ENCODE results near the gene AK2. TPM values are rescaled to one million over a fixed set of nuclear protein-coding genes. Genes with fewer than 3 reads are reported as not detected.

The AK2 gene
- total RNA-seq, 3 donors from 2014 or later = 124 to 483 (median 280) TPM

DNA sequence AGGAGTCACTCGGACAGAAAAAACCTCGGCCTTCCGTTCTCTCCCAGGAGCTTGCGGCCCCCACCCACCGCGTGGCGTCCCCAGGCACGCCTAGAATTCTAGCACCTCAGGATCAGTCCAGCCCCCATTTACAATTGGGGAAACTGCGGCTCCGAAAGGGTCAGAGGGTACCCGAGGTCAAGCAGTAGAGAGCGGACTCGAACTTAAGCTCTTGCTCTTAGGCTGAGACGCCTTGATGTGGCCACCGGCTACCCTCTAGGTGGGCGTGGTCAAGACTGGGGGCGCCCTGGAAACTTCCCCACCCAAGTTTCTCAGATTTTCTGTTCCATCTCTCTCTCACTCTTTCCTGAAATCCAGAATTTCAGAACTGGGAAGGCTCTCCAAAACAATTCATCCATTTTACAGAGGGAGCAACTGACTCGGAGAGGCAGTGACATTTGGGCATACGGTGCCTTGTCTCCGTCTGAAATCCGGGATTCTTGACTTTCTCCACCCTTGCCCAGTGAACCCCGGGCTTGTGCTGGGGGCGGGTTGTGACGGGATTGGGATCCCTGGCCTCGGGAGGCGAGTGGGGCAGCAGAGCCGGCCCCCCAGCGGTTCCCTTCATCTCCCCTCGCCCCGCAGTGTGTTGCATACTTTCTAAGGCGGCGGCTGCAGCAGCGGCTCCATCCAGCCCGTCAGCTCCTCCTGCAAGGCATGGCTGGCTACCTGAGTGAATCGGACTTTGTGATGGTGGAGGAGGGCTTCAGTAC lies 45.0 kb upstream of the AK2 start:
- Histone ChIP-seq H3K4me1 (peaks cover 0 to 4% of the 10 kb centered on the region in 2 donors), H3K9me3 (no peaks in the 10 kb centered on the region), H3K4me3 (peak overlapping the region; percentile 67 to 92 (median 80)), H3K27me3 (no peaks in the 10 kb centered on the region), H3K27ac (peak overlapping the region in 1 of 2 donors; percentile 71), H3K36me3 (no peaks in the 10 kb centered on the region)
- no peak for DNase-seq (ENCODE audit: low spot score in 2 of 2)
- intact Hi-C loops (cut with DNase I; ENCODE audit: low total_unique reads) = no loop called here
- TF ChIP-seq, protein P1, sequence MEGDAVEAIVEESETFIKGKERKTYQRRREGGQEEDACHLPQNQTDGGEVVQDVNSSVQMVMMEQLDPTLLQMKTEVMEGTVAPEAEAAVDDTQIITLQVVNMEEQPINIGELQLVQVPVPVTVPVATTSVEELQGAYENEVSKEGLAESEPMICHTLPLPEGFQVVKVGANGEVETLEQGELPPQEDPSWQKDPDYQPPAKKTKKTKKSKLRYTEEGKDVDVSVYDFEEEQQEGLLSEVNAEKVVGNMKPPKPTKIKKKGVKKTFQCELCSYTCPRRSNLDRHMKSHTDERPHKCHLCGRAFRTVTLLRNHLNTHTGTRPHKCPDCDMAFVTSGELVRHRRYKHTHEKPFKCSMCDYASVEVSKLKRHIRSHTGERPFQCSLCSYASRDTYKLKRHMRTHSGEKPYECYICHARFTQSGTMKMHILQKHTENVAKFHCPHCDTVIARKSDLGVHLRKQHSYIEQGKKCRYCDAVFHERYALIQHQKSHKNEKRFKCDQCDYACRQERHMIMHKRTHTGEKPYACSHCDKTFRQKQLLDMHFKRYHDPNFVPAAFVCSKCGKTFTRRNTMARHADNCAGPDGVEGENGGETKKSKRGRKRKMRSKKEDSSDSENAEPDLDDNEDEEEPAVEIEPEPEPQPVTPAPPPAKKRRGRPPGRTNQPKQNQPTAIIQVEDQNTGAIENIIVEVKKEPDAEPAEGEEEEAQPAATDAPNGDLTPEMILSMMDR (IDR thresholded peaks at IDR 0.05) = no peak

DNA sequence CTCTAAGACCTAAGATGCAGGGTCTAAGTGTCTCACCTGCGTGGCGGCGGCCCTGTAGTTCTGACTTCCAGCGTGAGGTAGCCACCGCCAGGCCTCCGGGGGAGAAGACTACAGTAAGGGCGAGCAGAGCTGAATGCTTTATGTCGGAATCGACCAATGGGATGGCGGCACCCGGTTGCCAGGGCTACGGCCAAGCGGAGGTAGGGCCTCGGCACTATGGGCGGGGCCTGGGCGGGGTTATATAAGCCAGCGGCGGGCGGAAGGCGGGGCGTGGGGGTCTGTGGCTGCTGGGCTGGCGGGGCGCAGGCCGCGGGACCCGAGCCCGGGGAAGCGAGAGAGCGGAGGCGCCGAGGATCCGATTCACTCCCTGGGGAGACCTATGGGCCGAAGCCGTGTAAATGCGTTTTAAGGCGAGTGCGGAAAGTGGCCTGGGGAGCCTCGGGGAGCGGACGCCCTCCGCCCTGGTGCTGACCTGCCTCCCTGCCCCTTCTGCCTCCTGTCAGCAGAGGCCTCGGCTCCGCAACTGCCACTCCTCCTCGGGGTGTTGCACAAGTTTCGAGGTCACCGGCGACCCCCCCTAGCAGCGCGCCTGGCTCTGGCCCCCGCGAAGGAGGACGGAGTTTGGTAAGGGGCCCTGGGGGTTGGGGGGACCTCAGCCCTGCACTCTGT lies 44.3 kb upstream of the AK2 start, which contains the start of gene AZIN2:
Gene AZIN2 (plus strand): TSS at position 269 of the 669 bp plus-strand sequence. CDS start 1,097 bp downstream, outside the sequence.
- Histone ChIP-seq H3K4me1 (peaks cover 0 to 4% of the 10 kb centered on the region in 2 donors), H3K27me3 (no peaks in the 10 kb centered on the region), H3K27ac (peak within 1 kb of the TSS; percentile 70 to 71), H3K36me3 (no peaks in the 10 kb centered on the region), H3K4me3 (peak within 1 kb of the TSS; percentile 67 to 92 (median 80)), H3K9me3 (no peaks in the 10 kb centered on the region)
- intact Hi-C loops (cut with DNase I; ENCODE audit: low total_unique reads) = no loop called here
- peak in 2 of 3 donors; percentile 41 to 72 for TF ChIP-seq POLR2AphosphoS5 (IDR thresholded peaks at IDR 0.05)
- peak; percentile 51 for TF ChIP-seq POLR2A (IDR thresholded peaks at IDR 0.05)
- TF ChIP-seq, protein P1 (IDR thresholded peaks at IDR 0.05) = no peak
- DNase-seq (ENCODE audit: low spot score in 2 of 2) = peak; percentile 97 to 99

DNA sequence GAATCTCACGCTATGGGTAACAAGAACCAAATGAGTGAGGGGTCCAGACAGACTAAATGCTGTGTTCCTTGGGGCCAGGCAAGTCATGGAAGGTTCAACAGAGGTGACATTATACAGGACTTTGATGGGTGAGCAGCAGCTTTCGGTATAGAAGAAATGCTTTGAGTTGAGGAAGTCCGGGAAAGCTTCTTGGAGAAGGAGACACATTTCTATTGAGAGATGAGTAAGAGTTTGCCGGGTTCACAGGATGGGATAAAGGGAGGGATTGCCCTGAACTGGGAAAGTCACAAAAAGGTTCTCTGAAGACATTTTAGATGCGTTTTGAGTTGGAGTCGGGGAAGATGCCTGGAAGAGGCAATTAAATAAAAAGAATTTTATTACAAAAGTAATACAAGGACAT lies 43.7 kb upstream of the AK2 start:
- intact Hi-C loops (cut with DNase I; ENCODE audit: low total_unique reads) = no loop called here

DNA sequence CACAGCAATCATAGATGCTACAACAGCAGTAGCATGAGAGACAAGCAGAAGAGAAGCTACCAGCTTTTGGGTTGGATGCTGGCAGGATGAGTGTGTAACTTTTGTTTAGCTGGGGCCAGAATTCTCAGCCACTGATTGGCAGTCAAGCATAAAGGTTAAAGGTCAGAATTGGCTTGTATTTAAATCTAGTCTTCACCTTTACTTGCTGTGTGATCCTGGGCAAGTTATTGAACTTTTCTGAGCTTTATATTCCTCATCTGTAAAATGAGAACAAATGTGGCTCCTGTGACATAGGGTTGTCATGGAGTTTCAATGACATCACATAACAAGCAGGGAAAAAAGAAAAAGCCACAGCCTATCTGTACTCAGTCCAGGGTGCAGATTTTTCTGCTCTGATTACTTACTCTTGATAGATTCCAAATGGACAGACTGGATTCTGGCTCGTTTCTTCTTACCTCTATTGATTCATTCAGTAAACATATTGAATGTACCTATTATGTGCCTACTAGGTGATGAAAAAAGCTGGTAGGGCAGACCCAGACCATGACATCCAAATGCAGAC lies 41.4 kb upstream of the AK2 start:
- TF ChIP-seq, protein P1 (IDR thresholded peaks at IDR 0.05) = no peak
- intact Hi-C loops (cut with DNase I; ENCODE audit: low total_unique reads) = no loop called here
- DNase-seq (ENCODE audit: low spot score in 2 of 2) = no peak
- H3K27ac ChIP-seq = no peak overlapping the region
- H3K27me3 ChIP-seq = no peaks in the 10 kb centered on the region
- H3K9me3 ChIP-seq = no peaks in the 10 kb centered on the region
- H3K4me3 ChIP-seq = no peak overlapping the region
- H3K36me3 ChIP-seq = no peaks in the 10 kb centered on the region
- peaks cover 0 to 4% of the 10 kb centered on the region in 2 donors for H3K4me1 ChIP-seq

More for the DNA sequence above, 43.7 kb upstream of the AK2 start:
- Histone ChIP-seq H3K4me1 (peaks cover 0 to 4% of the 10 kb centered on the region in 2 donors), H3K9me3 (no peaks in the 10 kb centered on the region), H3K36me3 (no peaks in the 10 kb centered on the region), H3K27me3 (no peaks in the 10 kb centered on the region), H3K4me3 (peak overlapping the region; percentile 67 to 92 (median 80)), H3K27ac (peak overlapping the region; percentile 70 to 71)
- no peak for DNase-seq (ENCODE audit: low spot score in 2 of 2)
- TF ChIP-seq POLR2A (IDR thresholded peaks at IDR 0.05) (no peak), POLR2AphosphoS5 (IDR thresholded peaks at IDR 0.05) (no peak)
- TF ChIP-seq, protein P1 (IDR thresholded peaks at IDR 0.05) = no peak
